HepG2 (cell line): ENCODE measurements around the gene CYP2W1. TPM values are rescaled to one million over a fixed set of nuclear protein-coding genes. Genes with fewer than 3 reads are reported as not detected.

ENCODE experiments used
- CHD2 ChIP-seq: IDR thresholded peaks from 2 replicates; pipeline ENCODE4 v1.6.1; 2011; ENCODE audit warnings: low read depth, low read length, improper control_type of control experiment
- CSRNP1 ChIP-seq: sonication (generic); formaldehyde crosslinking; IDR thresholded peaks from 2 replicates; pipeline ENCODE4 v1.8.1; 2023; ENCODE audit warnings: mild to moderate bottlenecking, missing genetic modification reagents
- DZIP1 ChIP-seq: sonication (generic); formaldehyde crosslinking; IDR thresholded peaks from 2 replicates; pipeline ENCODE4 v1.5.0; 2020; ENCODE audit warnings: mild to moderate bottlenecking, missing genetic modification reagents
- MAFF ChIP-seq: IDR thresholded peaks from 2 replicates; pipeline ENCODE4 v1.6.1; 2011; ENCODE audit warnings: low read depth, low read length, improper control_type of control experiment
- NFAT5 ChIP-seq: sonication (generic); formaldehyde crosslinking; IDR thresholded peaks from 2 replicates; pipeline ENCODE4 v1.4.0; 2020; ENCODE audit warnings: missing genetic modification reagents
- NRL ChIP-seq: sonication (generic); formaldehyde crosslinking; IDR thresholded peaks from 2 replicates; pipeline ENCODE4 v1.5.0; 2020; ENCODE audit warnings: missing genetic modification reagents, mild to moderate bottlenecking, moderate library complexity, borderline replicate concordance
- PHF20 ChIP-seq: sonication (generic); formaldehyde crosslinking; IDR thresholded peaks from 2 replicates; pipeline ENCODE4 v1.5.0; 2020; ENCODE audit warnings: mild to moderate bottlenecking, missing genetic modification reagents
- RNF219 ChIP-seq: sonication (generic); formaldehyde crosslinking; IDR thresholded peaks from 2 replicates; pipeline ENCODE4 v1.5.0; 2020; ENCODE audit warnings: mild to moderate bottlenecking, missing genetic modification reagents
- SMARCC2 ChIP-seq: fragments of 450-650 bp; IDR thresholded peaks from 2 replicates; pipeline ENCODE4 v1.6.1; 2017; ENCODE audit warnings: antibody characterized with exemption, mild to moderate bottlenecking
- SRY ChIP-seq: sonication (generic); formaldehyde crosslinking; IDR thresholded peaks from 2 replicates; pipeline ENCODE4 v1.8.0; 2022; ENCODE audit warnings: mild to moderate bottlenecking, missing genetic modification reagents
- TBX2 ChIP-seq: sonication (generic); formaldehyde crosslinking; IDR thresholded peaks from 2 replicates; pipeline ENCODE4 v1.5.0; 2020; ENCODE audit warnings: missing genetic modification reagents, mild to moderate bottlenecking, borderline replicate concordance
- ZMAT3 ChIP-seq: sonication (generic); formaldehyde crosslinking; conservative IDR thresholded peaks from 2 replicates; pipeline ENCODE4 v1.7.0; 2021; ENCODE audit warnings: missing genetic modification reagents
- ZNF205 ChIP-seq: IDR thresholded peaks from 2 replicates; pipeline ENCODE4 v1.6.1; 2018; ENCODE audit warnings: missing biosample characterization, missing genetic modification reagents
- ZNF747 ChIP-seq: sonication (generic); formaldehyde crosslinking; IDR thresholded peaks from 2 replicates; pipeline ENCODE4 v1.8.1; 2023; ENCODE audit warnings: missing genetic modification reagents, mild to moderate bottlenecking, borderline replicate concordance
- ZNF766 ChIP-seq: sonication (generic); formaldehyde crosslinking; IDR thresholded peaks from 2 replicates; pipeline ENCODE4 v1.5.0; 2020; ENCODE audit warnings: missing genetic modification reagents, borderline replicate concordance
- polyA plus RNA-seq, 8 experiments: library from polyadenylated mRNA; depleted of rRNA in 3 of 8; stranded (reverse) in 7 of 8; unstranded in 1 of 8; fragments of >200 nt; fragmentation: Illumina TruSeq in 4 of 8; extraction: Trizol in 4 of 8; gene quantifications; 2 replicates each; pipeline versions ENCODE4 v1.2.1 to v1.2.3, GENCODE V29; 2011 to 2016; ENCODE audit warnings: low read depth in 4 of 8, missing spikeins in 1 of 8, mixed read lengths in 1 of 8; ENCODE audit not compliant: insufficient read depth in 1 of 8
- total RNA-seq, 5 experiments: library from RNA; depleted of rRNA; stranded (reverse); fragments of >200 nt; fragmentation: Illumina TruSeq; extraction: Trizol; gene quantifications; 2 replicates each; pipeline ENCODE4 v1.2.3, GENCODE V29; 2016; ENCODE audit warnings: low read depth in 1 of 5

CYP2W1 gene
- total and polyA plus RNA-seq, 2 of the 13 experiments (the other 11 are each of a cell fraction or from before 2014, with no cell fraction given) = 19.5 to 31.7 TPM

GRCh38 chr7:991729-992656 is 9.0 kb downstream of the CYP2W1 start (continued):
- no peak for TF ChIP-seq RNF219 (CRISPR knock-in tag)
- no peak for TF ChIP-seq NRL (CRISPR knock-in tag)
- no peak for TF ChIP-seq PHF20 (CRISPR knock-in tag)
- TF ChIP-seq MAFF = no peak
- TF ChIP-seq ZNF205 = no peak
- TF ChIP-seq CSRNP1 (CRISPR knock-in tag) = peak; percentile 62
- TF ChIP-seq ZNF747 (CRISPR knock-in tag) = peak; percentile 14; the same call in 1 of the 2 replicates
- no peak; the same call in 1 of the 2 replicates for TF ChIP-seq NFAT5 (CRISPR knock-in tag)
- no peak for TF ChIP-seq ZNF766 (CRISPR knock-in tag)
- TF ChIP-seq CHD2 = peak; percentile 40; the same call in 1 of the 2 replicates
- TF ChIP-seq SRY = peak; percentile 10; the same call in 1 of the 2 replicates
- no peak for TF ChIP-seq SMARCC2
- peak; percentile 57; the same call in 1 of the 2 replicates for TF ChIP-seq ZMAT3 (CRISPR knock-in tag)
- peak; percentile 49; the same call in 1 of the 2 replicates for TF ChIP-seq DZIP1 (CRISPR knock-in tag)
- 0 out of 2 replicates have a peak, but pooled peaks have one; percentile 21 for TF ChIP-seq TBX2 (CRISPR knock-in tag)
